PC-3 (cell line): ENCODE data around the gene PANK3.

Experiments used
- EZH2 ChIP-seq: fragments of 300-600 bp; sonication (generic); IDR thresholded peaks from one replicate; pipeline ENCODE4 v1.6.1; 2017; ENCODE audit warnings: antibody characterized with exemption, mild to moderate bottlenecking, low read length; ENCODE audit not compliant: unreplicated experiment
- EZH2phosphoT487 ChIP-seq: fragments of 300-600 bp; sonication (generic); IDR thresholded peaks from 2 replicates; pipeline ENCODE4 v1.6.1; 2018; ENCODE audit warnings: mild to moderate bottlenecking, antibody characterized with exemption, low read length, borderline replicate concordance
- TF ChIP-seq, protein P1 (sequence below): fragments of 300-600 bp; sonication (generic); conservative IDR thresholded peaks from 2 replicates; pipeline ENCODE4 v1.5.1; 2017; ENCODE audit warnings: antibody characterized with exemption, low read depth, mild to moderate bottlenecking, low read length

DNA sequence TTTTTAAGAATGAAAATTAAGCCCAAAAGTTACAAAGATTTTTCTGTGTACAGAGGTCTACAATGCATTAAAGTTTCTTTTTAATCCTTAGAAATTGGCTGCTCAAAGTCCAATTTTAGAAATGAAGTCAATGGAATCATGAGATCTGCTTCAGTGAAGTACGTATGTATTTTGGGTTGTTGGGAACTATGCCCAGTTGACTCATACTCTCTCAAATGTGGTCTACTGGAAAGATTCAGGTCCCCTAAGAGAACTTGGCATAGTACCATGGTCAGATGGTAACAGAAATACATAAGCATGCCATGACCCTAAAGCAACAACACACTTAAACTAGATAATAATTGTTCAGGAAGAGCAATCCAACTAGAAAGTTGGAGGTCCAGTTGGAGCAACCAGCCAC is 27.0 kb downstream of the PANK3 start:
- TF ChIP-seq, protein P1, sequence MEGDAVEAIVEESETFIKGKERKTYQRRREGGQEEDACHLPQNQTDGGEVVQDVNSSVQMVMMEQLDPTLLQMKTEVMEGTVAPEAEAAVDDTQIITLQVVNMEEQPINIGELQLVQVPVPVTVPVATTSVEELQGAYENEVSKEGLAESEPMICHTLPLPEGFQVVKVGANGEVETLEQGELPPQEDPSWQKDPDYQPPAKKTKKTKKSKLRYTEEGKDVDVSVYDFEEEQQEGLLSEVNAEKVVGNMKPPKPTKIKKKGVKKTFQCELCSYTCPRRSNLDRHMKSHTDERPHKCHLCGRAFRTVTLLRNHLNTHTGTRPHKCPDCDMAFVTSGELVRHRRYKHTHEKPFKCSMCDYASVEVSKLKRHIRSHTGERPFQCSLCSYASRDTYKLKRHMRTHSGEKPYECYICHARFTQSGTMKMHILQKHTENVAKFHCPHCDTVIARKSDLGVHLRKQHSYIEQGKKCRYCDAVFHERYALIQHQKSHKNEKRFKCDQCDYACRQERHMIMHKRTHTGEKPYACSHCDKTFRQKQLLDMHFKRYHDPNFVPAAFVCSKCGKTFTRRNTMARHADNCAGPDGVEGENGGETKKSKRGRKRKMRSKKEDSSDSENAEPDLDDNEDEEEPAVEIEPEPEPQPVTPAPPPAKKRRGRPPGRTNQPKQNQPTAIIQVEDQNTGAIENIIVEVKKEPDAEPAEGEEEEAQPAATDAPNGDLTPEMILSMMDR: no peak
- no peak for TF ChIP-seq EZH2
- no peak for TF ChIP-seq EZH2phosphoT487
